HG03342 (cell line): Measurements from ENCODE around the gene RBM33.

Experiments used
- ATAC-seq: cut with Tn5 transposase; IDR thresholded peaks from one replicate; pipeline ENCODE4 v1.9.1; 2021; ENCODE audit warnings: mild to moderate bottlenecking, moderate library complexity; ENCODE audit not compliant: unreplicated experiment

The RBM33 gene

GRCh38 chr7:155625557-155625956 is 18.9 kb upstream of the RBM33 start:
- ATAC-seq: no peak

- no peak for ATAC-seq
These were observed 15.3 kb upstream of the RBM33 start for GRCh38 chr7:155629171-155629570.

GRCh38 chr7:155631155-155631554 is 13.3 kb upstream of the RBM33 start:
- ATAC-seq: no peak

- no peak for ATAC-seq
These were observed 8.6 kb upstream of the RBM33 start for GRCh38 chr7:155635817-155636216.

- no peak for ATAC-seq
These were observed 7.3 kb upstream of the RBM33 start for GRCh38 chr7:155637155-155637554.

- peak; percentile 42 for ATAC-seq
These were observed 6.1 kb upstream of the RBM33 start for GRCh38 chr7:155638366-155638765.

- ATAC-seq: no peak
These were observed 4.4 kb upstream of the RBM33 start for GRCh38 chr7:155639958-155640520.

- ATAC-seq: no peak
These were observed 3.8 kb upstream of the RBM33 start for GRCh38 chr7:155640629-155641028.

GRCh38 chr7:155643804-155644177 is 670 bp upstream of the RBM33 start:
- ATAC-seq: no peak

- ATAC-seq: peak; percentile 33
These were observed 579 bp downstream of the RBM33 start for GRCh38 chr7:155644971-155645509.

- ATAC-seq: no peak
These were observed 1.2 kb downstream of the RBM33 start for GRCh38 chr7:155645662-155646061.

- no peak for ATAC-seq
These were observed 2.2 kb downstream of the RBM33 start for GRCh38 chr7:155646669-155647068.

GRCh38 chr7:155647302-155647701 is 2.8 kb downstream of the RBM33 start:
- no peak for ATAC-seq

- ATAC-seq: no peak
These were observed 3.3 kb downstream of the RBM33 start for GRCh38 chr7:155647734-155648133.

GRCh38 chr7:155648752-155649339 is 4.4 kb downstream of the RBM33 start:
- no peak for ATAC-seq

GRCh38 chr7:155649588-155649987 is 5.1 kb downstream of the RBM33 start:
- no peak for ATAC-seq

- ATAC-seq: no peak
These were observed 8.0 kb downstream of the RBM33 start for GRCh38 chr7:155652156-155653114.

- no peak for ATAC-seq
These were observed 9.3 kb downstream of the RBM33 start for GRCh38 chr7:155653803-155654202.

GRCh38 chr7:155656891-155657290 is 12.4 kb downstream of the RBM33 start:
- no peak for ATAC-seq

- peak; percentile 77 for ATAC-seq
These were observed 15.7 kb downstream of the RBM33 start for GRCh38 chr7:155660059-155660757.

- ATAC-seq: peak; percentile 64
These were observed 16.3 kb downstream of the RBM33 start for GRCh38 chr7:155660758-155661093.
